ENCODE results near the gene TAGLN2. TPM values are rescaled to one million over a fixed set of nuclear protein-coding genes. Genes with fewer than 3 reads are reported as not detected.

TAGLN2 gene
- total and polyA plus RNA-seq, 9 of the 15 experiments (the other 6 are each of a cell fraction or from before 2014, with no cell fraction given): 192 to 683 (median 455) TPM

DNA sequence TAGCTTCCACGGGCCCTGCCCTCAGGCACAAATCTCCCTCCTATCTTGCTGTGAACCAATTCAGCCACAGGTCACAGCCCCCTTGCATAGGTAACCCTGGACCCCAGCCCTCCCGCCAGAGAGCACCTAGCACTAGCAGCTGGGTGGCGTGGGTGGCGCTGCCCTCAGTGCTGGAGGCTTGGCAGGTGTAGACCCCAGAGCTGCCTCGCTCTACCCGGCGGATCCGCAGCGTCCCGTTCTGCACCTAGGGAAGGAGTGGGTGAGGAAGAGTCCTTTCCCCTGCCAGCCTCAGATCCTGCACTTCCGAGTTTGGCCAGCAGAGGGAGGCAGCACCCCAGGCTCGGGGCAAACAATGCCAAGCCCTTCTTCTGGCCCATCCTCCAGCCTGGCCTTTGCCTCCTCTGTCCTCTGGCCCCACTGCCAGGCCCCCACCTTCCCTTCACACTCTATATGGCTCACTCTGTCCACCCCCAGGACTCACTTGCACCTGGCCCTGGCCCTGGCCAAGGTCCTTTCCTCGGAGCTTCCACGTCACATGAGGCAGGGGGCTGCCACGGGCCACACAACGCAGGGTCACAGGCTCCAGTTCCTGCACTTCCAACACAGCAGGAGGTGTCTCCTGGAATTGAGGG, 11.1 kb upstream of the TAGLN2 start (continued):
- 0 out of 4 replicates have a peak, but pooled peaks of 1 of the 2 experiments have one; percentile 23 for TF ChIP-seq MAZ (CRISPR knock-in tag; conservative IDR thresholded peaks at IDR 0.05 in 1 of 2, IDR thresholded peaks at IDR 0.05 in 1 of 2)
- TF ChIP-seq, protein P1, sequence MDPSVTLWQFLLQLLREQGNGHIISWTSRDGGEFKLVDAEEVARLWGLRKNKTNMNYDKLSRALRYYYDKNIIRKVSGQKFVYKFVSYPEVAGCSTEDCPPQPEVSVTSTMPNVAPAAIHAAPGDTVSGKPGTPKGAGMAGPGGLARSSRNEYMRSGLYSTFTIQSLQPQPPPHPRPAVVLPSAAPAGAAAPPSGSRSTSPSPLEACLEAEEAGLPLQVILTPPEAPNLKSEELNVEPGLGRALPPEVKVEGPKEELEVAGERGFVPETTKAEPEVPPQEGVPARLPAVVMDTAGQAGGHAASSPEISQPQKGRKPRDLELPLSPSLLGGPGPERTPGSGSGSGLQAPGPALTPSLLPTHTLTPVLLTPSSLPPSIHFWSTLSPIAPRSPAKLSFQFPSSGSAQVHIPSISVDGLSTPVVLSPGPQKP (CRISPR knock-in tag; IDR thresholded peaks at IDR 0.05): no peak
- peak in 1 of 2 experiments; percentile 59; a peak in 1 of 4 replicates for TF ChIP-seq RCOR1 (IDR thresholded peaks at IDR 0.05; ENCODE audit: borderline replicate concordance in 1 of 2, low read depth in 2 of 2, low read length in 2 of 2)
- TF ChIP-seq RAD21 (CRISPR knock-in tag; conservative IDR thresholded peaks at IDR 0.05 in 1 of 2, IDR thresholded peaks at IDR 0.05 in 1 of 2): peak; percentile 92 to 93
- peak; percentile 60; the same call in 1 of the 2 replicates for TF ChIP-seq ARID2 (IDR thresholded peaks at IDR 0.05)
- 0 out of 2 replicates have a peak, but pooled peaks have one; percentile 36 for TF ChIP-seq CC2D1A (IDR thresholded peaks at IDR 0.05)
- no peak for TF ChIP-seq KLF6 (CRISPR knock-in tag; IDR thresholded peaks at IDR 0.05; ENCODE audit: borderline replicate concordance)
- TF ChIP-seq ZNF253 (CRISPR knock-in tag; conservative IDR thresholded peaks at IDR 0.05): no peak
